HG02973 (cell line): ENCODE results near the gene IQGAP2.
"Not testable (repeated sequence)": the region's sequence is repeated elsewhere in the genome, so short reads cannot be mapped to it uniquely, and the experiment has no call there.

ENCODE experiments used
- ATAC-seq: cut with Tn5 transposase; IDR thresholded peaks from one replicate; pipeline ENCODE4 v1.9.1; 2021; ENCODE audit warnings: moderate library complexity; ENCODE audit not compliant: unreplicated experiment

IQGAP2 gene

DNA sequence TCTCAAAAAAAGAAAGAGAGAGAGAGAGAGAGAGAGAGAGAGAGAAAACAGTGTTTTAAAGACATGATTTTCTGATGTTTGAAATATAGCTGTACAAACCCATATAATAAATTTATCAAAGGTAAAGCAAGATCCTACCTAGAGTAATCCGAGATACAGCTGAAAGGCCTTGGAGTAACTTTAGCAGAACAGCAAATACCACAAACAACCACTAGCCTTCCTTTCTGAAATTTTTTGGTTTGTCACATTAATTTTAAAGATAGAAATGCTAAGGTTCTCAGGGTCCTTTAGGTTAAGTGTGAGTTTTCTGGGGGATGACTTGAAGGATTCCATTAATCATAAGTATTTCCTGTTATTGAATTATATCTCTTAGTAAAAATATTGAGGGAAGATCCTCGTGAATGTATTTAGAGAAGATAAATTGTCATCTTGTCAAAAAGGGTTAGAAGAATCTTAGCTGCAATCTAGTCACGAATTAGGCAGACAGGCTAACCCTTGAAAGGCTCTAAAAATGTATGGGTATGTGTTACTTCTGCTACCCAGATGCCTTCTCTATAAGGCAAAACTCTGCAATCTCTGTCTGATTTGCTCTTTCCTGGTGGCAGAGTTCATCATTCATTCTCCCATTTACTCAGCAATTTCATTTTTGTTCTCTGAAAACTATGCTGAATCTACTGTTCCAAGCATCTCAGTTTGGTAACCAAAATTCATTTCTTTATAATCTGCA lies 192.8 kb downstream of the IQGAP2 start:
- ATAC-seq = no peak

GRCh38 chr5:76598531-76598930 lies 195.4 kb downstream of the IQGAP2 start:
- ATAC-seq = no peak

- ATAC-seq = no peak
These were observed 197.6 kb downstream of the IQGAP2 start for GRCh38 chr5:76600716-76601115.

DNA sequence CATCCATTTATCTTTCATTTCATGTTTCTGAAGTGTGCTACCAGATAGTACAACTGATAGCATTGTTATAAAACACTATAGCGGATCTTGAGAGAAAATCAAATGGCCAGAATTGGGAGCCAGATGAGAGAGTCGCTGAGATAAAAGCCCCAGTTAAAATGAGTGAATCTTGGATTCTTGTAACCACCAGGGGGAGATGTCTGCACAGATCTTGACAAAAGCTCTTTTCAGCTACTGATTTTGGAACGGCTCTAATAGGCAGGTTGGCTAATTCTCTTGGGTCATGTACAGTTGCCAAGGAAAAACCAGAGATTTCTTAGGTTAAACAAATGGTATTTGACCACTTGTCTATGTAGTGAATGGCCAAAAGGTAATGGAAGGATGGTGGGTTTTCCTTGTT lies 198.4 kb downstream of the IQGAP2 start:
- ATAC-seq = no peak

DNA sequence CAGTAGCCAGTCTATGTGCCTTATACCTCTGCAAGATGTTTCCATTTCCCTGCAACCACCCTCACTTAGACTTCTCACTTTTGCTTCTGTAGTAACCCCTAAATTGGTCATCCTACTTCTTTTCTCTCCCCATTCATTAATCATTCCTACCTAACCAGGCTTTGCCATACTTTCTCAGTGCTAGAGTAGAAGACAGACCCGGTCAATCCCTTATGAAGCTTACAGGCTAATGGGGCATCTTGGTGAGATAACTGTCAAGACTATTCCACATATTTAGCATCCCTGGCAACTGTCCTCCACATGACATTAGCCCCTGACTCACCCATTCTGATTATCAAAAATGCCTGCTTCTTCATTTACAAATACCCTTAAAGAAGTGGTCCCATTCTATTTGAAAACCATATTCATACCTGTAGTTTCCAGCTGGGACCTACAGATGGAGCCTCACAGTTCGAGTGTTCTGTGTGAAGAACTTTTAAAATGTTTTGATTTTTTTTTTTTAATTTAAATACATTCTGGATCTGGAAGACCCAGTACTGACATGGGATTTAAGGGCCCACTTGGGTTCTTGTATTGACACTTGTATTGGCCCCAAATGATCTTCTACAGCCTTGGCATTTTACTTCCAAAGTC lies 199.1 kb downstream of the IQGAP2 start:
- ATAC-seq = no peak

DNA sequence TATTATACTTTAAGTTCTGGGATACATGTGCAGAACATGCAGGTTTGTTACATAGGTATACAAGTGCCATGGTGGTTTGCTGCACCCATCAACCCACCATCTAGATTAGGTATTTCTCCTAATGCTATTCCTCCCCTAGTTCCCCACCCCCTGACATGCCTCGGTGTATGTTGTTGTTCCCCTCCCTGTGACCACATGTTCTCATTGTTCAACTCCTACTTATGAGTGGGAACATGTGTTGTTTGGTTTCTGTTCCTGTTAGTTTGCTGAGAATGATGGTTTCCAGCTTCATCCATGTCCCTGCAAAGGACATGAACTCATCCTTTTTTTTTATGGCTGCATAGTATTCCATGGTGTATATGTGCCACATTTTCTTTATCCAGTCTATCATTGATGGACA lies 200.9 kb downstream of the IQGAP2 start:
- not testable (repeated sequence) for ATAC-seq

- ATAC-seq = no peak
These were observed 201.8 kb downstream of the IQGAP2 start for GRCh38 chr5:76604838-76605237.

DNA sequence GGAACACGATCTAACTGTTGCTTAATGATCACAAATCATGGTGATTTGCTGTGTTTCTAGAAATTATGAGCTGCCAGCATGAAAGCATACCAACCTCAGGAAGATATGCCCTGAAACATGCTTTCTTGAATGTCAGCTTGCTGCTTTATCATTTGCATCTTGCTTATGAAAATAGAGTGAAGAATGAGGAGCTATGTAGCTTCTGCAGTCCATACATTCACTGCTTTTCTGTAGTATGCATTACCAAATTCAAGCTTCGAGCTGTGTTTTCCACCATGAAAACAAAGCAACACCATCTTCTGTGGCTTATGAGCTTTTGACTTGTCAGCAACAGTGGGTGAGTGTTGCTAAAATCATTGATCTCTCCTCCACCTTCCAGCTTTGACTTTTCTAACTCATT lies 203.6 kb downstream of the IQGAP2 start:
- no peak for ATAC-seq

GRCh38 chr5:76607353-76607871 lies 204.3 kb downstream of the IQGAP2 start:
- ATAC-seq = no peak

DNA sequence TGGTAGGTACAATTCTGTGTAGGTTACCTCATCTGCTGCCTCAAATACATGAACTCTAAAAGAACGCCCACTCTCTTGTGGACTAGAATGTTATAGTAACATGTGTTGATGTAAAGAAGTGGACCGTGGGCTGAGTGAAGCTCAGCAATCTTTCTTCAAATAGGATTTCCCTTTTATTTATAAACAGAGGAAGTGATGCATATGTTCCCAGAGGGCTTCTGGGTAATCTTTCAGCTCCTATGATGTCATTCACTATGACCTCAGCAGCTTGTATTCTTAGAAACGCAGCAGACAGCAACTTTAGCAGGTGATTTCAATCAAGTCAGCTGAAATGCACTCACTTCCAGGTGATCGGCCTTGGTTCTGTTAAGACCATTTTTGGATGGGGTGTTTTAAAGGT lies 205.7 kb downstream of the IQGAP2 start:
- ATAC-seq = no peak

GRCh38 chr5:76610196-76610595 lies 207.1 kb downstream of the IQGAP2 start:
- ATAC-seq = no peak

DNA sequence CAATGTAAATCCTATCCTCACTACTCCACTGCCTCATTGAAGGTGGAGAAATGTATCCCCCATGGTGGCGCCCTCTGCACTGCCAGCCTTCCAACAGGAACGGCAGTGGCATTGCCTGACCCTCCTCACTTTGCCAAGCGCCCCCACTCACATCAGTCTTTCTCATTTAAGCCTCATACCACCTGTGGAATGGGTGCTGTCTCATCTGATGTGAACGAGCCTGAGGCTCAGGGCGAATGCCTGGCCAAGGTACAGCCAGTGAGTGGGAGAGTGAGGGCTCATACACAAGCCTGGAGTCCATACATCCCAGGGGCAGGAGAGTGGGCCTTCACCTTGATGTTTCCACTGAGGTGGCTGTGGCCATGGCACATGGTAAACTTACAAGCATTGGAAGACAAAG lies 209.9 kb downstream of the IQGAP2 start:
- ATAC-seq = no peak

GRCh38 chr5:76615759-76616158 lies 212.7 kb downstream of the IQGAP2 start:
- no peak for ATAC-seq

- ATAC-seq = no peak
These were observed 213.1 kb downstream of the IQGAP2 start for GRCh38 chr5:76616206-76616605.

DNA sequence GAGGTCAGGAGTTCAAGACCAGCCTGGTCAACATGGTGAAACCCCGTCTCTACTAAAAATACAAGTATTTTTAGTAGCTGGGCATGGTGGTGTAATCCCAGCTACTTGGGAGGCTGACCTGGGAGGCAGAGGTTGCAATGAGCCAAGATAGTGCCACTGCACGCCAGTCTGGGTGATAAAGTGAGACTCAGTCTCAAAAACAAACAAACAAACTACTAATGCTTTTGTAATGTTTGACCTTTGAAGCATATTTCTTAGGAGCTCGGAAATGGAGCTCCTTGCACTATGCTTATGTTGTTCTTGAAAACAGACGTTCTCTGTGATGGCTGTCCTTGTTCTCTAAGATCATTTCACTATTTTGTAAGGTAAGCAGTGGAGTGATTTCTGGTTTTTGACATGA lies 214.1 kb downstream of the IQGAP2 start:
- ATAC-seq = no peak

GRCh38 chr5:76617675-76618074 lies 214.6 kb downstream of the IQGAP2 start:
- no peak for ATAC-seq

DNA sequence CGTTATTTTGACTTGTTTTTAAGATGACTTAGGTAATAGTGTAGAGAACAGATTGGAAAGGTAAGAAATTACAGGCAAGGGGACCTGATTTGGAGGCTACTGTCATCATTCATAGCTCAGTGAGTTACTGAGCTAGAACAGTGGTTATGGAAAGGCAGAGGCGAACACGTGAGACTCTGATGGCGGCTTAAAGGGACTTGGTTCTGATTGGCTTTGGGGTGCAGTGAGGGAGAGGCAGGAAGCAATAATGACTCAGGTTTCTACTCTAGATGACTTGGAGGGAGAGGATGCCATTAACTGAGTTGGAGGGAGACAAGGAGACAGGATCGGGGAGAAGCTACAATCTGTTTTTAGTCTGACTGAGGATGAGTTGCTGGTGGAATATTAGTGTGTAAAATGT lies 217.1 kb downstream of the IQGAP2 start:
- no peak for ATAC-seq

- ATAC-seq = no peak
These were observed 219.0 kb downstream of the IQGAP2 start for GRCh38 chr5:76622076-76622475.

- no peak for ATAC-seq
These were observed 220.0 kb downstream of the IQGAP2 start, which contains the start of gene F2RL2 for GRCh38 chr5:76622973-76623596. Gene F2RL2, minus strand, starts transcription at chr5:76623403. Its CDS starts 173 bp downstream, at chr5:76623230.

DNA sequence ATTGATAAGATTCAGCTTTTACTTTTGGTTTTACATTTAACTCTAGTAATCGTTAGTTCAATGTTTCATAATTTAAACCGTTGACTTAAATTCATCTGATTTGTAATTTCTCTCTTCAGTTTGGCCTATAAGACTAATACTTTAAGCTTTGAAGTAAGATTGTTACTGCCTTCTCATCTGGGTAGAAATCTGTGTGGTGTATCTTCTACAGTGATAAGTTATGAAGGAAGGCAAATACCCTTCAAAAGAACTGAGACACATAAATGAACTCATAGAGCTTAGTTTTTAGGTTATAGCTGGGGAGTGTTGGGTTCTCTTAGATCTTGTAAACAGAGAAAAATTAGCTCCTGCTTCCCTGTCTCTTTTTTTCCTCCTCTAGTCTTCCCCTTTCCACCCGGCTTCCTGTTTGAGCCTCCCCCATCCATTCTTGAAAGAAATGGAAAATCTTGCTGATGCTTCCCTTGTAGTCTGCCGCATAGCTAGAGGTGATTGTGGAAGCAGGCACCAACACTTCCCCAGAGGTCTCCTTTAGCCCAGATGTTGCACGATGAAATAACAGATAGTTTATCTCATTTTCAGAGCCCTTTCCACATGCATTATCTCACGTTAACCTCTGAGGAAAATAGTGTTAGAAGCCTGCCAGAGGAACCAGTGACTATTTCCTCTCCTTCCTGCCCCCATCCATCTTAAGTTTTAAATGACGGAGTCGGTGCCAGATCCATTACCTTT lies 222.2 kb downstream of the IQGAP2 start:
- no peak for ATAC-seq

- no peak for ATAC-seq
These were observed 223.7 kb downstream of the IQGAP2 start for GRCh38 chr5:76626738-76627137.
